CD4-positive, alpha-beta T cell treated with Interferon alpha-2 for 1 hour (primary cell): Measurements from ENCODE around the gene DNLZ.

Experiments used
- DNase-seq, 2 donors: peaks; one replicate each; pipeline ENCODE4 v3.0.0-alpha.2; 2020 to 2022

The DNLZ gene

DNA sequence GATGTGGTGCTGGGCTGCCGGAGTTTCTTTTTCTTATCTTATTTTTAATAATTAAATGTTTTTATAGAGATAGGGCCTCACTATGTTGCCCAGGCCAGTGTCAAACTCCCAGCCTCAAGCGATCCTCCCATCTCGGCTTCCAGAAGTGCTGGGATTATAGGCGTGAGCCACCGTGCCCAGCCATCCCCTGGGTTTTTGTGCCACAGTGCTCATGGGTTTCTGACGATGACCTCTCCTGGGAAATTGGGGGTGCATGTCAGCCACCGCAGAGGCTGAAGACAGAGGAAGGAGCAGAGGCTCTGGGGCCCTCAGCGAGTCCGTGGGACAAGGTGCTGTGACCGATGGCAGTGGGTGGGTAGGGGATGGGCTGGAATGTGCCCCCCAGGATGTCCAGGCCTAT, 21.8 kb downstream of the DNLZ start:
- DNase-seq: no peak

DNA sequence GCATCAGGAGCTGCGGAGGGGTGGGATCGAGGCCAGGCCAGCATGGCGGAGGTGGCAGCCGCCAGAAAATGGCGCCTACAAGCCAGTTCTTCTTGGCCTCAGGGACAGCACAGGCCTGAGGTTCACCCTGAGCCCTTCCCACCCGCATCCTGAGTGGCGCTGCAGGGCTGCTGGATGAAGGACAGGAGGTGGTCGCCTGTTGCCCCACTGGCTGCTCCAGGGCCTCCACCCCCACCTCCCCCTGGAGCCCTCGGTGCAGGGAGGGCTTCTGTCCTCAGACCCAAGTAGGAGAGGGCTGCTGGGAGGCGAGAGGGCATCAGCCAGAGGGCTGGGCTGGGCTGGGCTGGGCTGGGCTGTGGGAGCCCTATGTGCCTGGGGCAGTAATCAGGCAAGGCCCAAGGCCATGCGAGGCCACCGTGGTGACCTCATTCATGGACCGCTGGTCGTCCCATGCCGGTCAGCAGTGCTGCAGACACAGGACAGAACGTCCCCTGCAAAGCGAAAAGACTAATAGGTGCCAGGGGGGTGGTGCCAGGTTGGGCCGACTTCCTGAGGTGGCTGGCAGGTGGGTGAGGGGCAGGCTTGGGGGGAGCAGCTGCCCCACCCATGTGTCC, 22.4 kb downstream of the DNLZ start:
- DNase-seq: no peak

DNA sequence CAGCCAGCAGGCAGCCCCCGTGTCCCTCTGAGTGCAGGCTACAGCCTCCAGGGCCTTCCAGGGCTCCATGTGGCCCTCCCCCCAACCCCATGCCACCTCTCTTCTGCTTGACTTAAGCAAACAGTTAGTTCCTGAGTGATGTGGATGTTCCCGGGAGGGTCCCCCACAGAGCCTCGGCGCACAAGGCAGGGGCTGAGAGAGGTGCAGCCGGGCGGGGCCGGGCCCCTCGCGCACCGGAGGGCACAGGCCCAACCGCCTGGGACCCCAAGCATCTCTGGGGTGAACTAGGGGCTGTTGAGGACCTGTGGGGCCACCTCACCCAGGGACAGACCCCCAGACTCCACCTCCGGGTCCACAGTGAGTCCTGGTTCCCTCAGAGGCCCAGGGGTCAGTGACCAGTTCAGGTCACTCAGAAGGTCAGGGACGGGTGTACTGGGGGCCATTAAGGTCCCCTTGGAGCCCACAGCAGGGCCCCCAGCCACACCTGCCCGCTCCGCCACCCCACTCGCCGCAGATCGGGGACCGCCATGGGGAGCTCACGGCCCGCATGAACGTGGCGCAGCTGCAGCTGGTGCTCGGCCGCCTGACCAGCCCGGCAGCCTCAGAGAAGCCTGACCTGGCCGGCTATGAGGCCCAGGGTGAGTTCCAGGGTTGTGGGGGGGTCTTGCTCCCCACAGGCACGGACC, 23.0 kb downstream of the DNLZ start:
- DNase-seq: no peak

GRCh38 chr9:136339958-136340310, 23.6 kb downstream of the DNLZ start:
- no peak for DNase-seq

- peak; percentile 34 to 46 for DNase-seq
These were observed 24.2 kb downstream of the DNLZ start for GRCh38 chr9:136339173-136339957.

DNA sequence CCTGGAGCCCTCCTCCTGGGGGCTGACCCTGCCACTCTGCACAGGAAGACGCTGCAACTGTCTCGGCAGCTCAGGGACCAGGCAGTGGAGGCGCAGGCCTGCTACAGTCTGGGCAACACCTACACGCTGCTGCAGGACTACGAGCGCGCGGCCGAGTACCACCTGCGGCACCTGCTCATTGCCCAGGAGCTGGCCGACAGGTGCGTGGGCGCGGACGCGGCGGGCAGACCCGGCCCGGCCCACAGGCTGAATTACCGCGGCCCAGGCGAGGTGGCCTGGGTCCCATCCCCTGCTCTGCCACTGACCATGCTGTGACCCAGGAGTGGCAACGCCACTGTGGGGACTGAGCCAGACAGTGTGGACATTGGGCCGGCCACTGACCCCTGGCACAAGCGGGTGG, 25.0 kb downstream of the DNLZ start:
- no peak for DNase-seq

GRCh38 chr9:136337416-136338395, 25.8 kb downstream of the DNLZ start:
- no peak for DNase-seq

GRCh38 chr9:136336881-136337280, 26.7 kb downstream of the DNLZ start:
- no peak for DNase-seq

- no peak for DNase-seq
These were observed 27.2 kb downstream of the DNLZ start for GRCh38 chr9:136336156-136336870.

GRCh38 chr9:136335296-136336155, 28.0 kb downstream of the DNLZ start:
- DNase-seq: no peak

- DNase-seq: no peak
These were observed 29.0 kb downstream of the DNLZ start for GRCh38 chr9:136334541-136334940.

DNA sequence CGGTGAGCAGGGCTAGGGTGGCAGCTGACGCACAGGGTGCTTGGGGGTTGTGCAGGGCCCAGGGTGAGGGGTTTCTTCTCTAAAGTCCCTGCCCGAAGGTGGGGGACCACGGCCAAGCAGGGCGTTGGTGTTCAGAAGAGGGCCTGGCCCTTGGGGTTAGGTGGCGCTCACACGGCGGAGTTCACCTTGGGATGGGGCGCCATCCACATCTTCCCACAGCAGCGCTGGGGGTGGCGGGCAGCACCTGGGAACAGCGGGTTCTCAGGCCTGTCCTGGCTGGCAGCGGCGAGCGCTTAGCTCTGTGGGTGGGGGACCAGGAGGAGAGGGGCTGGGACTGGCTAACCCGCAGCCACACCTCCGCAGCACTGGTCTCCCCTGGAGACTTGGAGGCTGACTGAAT, 30.1 kb downstream of the DNLZ start:
- DNase-seq: no peak

DNA sequence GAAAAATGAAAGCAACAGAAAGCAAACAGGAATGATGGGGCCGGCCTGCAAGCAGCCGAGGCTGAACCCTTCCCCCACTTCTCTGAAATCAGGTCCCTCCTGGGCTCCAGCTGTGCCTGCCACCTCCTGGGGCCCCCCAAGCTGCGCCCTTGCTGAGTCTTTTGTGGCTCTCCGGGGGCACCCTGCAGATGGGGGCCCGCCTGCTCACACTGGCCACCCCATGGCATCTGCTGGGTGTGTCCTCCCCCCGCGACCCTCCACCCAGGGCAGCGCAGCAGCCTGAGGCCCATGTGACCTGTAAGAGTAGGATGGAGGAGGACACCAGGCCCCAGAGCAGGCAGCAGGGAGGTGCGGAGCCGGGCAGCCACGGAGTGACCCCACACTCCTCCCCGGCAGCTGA, 30.5 kb downstream of the DNLZ start:
- no peak for DNase-seq

DNA sequence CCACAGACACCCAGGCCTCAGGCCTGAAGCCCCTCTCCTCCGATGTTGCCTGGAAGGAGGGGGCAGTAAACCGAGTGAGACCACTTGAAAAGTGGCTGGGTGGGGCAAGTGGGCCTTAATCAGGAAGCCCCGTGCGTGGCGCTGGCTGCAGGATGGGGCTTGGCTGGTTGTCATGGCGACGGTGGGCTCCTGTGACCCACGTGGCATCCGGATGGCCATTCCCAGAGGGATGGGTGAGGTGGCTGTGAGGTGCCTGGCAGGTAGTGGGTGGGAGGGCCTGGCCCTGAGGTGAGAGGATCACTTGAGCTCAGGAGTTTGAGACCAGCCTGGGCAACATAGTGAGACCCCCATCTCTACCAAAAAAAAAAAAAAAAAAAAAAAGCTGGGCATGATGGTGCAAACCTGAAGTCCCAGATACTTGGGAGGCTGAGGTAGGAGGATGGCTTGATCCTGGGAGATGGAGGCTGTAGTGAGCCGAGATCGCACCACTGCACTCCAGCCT, 31.0 kb downstream of the DNLZ start:
- no peak for DNase-seq

DNA sequence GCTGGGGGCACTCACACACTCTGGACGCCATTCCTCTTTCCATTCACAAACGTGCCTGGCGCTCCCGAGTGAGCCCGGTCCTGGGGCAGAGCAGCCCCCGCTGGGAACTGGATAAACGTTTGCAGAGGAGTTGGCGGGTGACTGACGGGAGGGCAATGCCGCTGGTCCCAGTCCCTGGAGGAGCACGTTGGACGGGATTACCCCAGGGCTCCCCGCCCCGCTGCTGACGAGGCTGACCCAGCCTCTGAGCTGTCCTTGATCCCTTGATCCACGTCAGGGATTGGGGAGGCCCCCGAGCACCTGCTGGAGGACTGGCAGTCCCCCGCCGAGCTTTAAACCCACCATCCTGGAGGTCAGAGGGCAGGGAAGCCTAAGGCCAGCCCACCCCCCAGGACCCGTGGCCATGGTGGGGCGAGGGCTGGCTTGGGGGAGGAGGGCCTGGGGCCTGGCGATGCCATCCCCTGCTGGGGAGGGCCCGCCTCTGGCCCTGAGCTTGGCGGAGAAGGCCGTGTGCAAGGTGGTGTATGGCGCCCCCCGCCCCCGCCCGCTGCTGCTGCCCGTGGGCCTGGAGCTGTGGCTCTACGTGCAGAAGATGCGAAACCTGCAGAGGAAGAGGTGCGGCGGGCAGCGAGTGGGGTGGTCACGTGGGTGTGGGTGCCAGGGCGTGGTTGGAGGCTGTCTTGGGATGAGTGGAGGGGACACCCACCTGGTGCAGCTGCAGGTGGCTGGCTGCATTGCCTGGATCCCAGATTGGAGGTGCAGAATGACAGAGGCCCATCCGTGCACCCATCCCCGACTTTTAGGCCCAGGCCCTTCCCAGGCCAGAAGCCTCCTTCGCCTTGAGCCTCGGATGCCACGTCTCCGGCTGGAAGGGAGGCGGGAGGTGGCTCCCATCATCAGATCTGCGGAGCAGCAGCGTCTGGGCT, 31.7 kb downstream of the DNLZ start:
- DNase-seq: no peak

DNA sequence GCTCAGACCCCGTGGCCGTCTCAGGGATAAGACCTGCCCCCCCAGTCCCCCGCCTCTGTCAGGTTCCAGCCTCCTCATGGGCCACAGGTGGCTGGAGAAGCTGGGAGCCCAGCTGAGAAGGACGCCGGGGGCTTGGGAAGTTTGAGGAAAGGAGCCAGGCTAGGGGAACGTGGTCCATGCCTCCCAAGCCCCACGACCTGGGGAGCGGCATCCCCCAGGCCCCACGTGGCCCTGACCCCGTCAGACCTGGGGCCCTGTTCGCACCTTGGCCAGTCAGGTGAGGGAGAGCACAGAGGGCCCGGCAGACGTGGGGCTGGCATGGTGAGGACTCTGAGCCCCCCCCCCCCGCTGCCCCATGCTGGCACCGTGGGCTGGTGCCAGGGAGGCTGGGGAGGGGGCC, 32.5 kb downstream of the DNLZ start:
- DNase-seq: no peak

- no peak for DNase-seq
These were observed 33.0 kb downstream of the DNLZ start for GRCh38 chr9:136330406-136330990.

DNA sequence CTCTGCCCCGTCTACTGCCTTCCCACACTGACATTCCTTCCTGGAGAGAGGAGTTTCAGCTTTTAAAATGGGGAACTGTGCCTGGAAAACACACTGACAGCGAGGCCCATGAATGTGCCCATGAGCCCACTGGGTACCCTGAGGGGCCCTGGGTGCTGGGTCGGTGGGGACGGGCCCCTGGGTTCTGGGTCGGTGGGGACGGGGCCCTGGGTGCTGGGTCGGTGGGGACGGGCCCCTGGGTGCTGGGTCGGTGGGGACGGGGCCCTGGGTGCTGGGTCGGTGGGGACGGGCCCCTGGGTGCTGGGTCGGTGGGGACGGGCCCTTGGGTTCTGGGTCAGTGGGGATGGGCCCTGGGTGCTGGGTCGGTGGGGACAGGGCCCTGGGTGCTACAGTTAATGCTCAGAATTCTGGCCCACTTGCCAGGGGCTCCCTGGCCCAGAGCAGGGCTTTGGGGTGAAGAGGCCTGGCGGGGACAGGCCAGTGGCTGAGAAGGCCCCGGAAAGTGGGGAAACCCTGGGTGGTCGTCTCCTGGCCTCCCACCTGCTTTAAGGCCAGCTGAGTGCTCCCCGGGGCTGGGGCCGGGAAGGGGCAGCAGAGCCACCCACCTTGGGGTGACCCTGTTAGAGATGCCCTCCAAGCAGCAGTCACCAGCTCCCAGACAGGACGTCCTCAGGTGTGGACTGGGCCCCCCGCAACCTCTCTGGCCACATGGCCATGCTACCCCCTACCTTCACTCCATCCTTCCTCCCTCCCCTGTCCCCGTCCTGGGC, 33.7 kb downstream of the DNLZ start:
- DNase-seq: no peak

- DNase-seq: no peak
These were observed 34.3 kb downstream of the DNLZ start for GRCh38 chr9:136329211-136329627.
